ENCODE measurements around the gene GPR55. TPM values are rescaled to one million over a fixed set of nuclear protein-coding genes. Genes with fewer than 3 reads are reported as not detected.
"Not testable (repeated sequence)": the region's sequence is repeated elsewhere in the genome, so short reads cannot be mapped to it uniquely, and the experiment has no call there.

The GPR55 gene, protein sequence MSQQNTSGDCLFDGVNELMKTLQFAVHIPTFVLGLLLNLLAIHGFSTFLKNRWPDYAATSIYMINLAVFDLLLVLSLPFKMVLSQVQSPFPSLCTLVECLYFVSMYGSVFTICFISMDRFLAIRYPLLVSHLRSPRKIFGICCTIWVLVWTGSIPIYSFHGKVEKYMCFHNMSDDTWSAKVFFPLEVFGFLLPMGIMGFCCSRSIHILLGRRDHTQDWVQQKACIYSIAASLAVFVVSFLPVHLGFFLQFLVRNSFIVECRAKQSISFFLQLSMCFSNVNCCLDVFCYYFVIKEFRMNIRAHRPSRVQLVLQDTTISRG
- not detected in 2 replicates for total RNA-seq (2014; rRNA removed; shearing (Covaris generic))

DNA sequence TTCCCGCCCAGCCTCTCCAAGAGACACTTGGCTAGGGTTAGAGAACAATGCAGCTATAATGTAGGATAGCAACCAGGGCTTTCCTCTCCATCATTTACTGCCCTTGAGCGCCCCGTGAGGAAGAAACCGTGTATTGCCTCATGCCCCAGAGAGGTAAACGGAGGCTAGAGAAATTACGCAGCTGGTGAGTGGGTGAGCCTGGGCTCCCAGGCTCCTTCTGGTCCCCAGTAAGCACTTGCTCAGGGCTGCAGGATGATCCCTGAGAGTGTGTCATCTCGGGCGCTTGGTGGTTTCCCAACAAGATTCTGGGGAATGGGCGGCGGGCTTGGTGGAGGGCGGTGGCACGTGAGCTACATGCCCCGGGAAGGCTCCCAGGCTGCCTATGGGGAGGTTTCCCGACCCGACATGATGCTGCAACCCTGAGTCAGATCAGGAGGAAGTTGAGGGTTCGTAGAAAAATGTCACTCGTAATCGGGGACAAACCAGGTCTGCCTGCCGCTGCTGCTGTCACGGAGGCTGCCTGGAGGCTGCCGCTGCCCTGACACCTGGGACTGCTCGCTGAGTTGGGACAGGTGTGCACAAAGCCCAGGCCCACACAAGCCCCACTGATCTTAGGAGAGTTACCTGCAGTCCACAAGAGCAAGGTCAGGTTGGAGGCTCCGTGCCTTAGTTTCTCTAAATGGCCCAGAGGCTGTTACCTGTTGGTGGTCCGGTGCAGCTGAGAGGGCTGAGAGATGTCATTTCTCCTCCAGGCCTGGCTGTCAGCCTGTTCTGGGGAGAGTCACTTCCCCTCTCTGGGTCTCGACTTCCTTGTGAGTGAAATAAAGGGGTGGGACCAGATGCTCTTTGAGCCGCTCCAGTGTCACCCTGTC lies at the start of gene GPR55:
Gene GPR55 (minus strand): TSS at position 773 of the 872 bp plus-strand sequence. CDS start 14,280 bp downstream, outside the sequence.
- no peak for DNase-seq (ENCODE audit: low read depth)

DNA sequence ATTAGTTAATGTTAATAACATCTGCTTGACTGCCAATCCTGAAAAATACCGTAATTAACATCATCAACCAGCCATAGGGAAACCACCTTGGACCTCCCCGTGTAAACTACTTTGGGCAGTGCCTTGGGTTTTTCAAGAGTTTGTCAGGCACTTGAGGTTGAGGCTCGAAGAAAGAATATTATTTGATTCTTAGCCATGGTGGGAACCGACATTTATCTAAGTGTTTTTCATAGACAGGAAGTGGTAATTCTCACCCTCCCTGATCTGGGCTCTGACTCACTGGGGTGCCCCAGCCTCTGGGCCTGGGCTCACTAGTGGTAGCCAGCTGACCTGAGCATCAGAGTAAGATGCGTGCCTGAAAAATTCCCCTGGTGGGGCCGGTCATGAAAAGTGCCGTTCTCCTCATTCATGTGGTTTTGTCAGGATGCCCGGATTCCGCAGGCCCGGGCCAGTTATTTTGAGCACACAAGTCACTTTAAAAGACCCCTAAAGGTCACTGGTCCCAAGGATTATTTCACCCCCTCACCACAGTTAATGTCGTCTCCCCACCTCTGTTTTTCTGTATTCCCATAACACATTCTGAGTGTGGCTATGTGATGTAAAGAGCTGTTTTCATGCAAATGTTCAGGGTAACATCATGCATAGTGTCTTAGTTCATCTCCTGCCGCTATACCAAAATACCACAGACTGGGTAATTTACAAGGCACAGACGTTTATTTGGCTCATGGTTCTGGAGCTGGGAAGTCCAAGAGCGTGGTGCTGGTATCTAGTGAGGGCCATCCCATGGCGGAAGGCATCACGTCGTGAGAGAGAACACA lies 49.3 kb upstream of the GPR55 start:
- peak; percentile 92 for DNase-seq (ENCODE audit: low read depth)

DNA sequence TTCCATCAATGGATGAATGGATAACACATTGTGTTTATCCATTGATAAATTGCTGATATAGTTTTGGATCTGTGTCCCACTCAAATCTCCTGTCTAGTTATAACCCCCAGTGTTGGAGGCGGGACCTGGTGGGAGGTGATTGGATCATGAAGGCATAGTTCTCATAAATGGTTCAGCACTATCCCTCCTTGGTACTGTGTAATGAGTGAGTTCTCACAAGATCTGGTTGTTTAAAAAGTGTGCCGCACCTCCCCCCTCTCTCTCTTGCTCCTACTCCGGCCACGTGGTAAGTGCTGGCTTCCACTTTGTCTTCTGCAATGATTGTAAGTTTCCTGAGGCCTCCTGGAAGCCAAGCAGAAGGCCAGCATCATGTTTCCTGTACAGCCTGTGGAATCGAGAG lies 47.0 kb upstream of the GPR55 start:
- no peak for DNase-seq (ENCODE audit: low read depth)

DNA sequence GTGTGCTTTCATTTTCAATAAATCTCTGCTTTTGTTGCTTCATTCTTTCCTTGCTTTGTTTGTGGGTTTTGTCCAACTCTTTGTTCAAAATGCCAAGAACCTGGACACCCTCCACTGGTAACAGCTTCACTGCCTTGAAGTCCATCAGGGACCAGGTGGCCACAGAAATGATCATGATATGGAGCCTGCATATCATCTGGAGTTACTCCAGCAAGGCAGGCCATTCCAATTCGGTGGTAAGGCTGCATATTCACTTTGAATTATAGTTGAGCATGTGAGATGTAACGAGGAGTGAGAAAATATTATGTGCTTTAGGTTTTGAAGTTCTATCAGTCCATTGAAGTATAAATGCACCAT lies 44.6 kb upstream of the GPR55 start:
- no peak for DNase-seq (ENCODE audit: low read depth)

DNA sequence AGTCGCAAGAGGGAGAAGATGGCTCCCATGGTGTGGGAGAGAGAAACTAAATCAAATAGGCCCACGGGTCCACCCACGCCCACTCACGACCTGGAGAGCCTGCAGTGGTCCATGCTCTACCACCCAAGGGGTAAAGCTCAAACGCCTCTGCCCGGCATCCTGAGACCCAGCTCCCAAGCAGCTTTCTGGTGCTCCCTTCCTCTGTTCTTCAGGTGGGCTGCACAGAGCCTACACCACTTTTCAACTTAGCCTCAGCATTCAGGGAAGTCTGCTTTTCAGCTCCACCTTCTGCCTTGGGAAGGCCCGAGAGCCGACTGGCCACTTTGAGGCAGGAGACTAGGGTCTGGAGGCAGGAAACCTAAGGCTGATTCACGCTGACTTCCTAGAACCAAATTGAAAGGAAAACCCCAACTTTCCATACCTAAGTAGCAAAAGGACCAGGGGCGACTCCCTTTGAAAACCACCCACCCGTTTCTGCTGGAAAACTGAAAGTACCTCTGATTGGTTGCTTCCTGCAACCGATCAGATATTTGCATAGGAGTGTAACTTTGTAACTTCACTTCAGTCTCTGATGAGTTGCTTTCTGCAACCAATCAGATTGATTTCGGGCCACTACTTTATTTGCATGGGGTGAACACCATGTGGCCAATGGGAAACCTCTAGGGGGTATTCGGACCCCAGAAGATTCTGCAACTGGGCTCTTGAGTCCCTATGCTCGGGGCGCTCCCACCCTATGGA lies 44.0 kb upstream of the GPR55 start:
- peak; percentile 35 for DNase-seq (ENCODE audit: low read depth)

DNA sequence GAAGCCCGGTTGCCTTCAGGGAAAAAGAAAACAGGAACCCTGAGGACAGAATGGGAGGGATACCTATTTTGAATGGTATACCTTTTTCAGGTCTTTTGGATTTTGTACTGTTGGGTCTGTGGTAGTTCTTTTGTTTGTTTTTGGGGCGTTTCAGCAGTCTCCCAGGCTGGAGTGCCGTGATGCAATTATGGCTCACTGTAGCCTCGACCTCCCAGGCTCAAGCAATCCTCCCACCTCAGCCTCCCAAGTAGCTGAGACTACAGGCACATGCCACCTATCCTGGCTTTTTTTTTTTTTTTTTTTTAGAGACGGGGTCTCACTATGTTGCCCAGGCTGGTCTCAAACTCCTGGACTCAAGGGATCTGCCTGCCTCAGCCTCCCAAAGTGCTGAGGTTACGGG lies 43.3 kb upstream of the GPR55 start:
- DNase-seq (ENCODE audit: low read depth): not testable (repeated sequence)

DNA sequence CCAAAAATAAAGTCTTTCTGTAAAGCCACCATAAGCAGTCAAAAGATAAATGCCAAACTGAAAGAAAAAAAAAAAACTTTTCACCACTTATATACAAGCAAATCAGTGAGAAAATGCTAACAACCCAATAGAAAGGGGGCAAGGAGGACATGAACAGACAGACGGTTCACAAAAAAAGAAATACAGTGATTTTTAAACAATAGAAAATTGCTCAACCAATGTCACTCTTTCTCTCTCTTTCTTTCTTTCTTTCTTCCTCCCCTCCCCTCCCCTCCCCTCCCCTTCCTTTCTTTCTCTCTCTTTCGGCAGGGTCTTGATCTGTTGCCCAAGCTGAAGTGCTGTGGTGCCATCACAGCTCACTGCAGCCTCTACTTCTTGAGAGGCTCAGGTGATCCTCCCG lies 42.1 kb upstream of the GPR55 start:
- DNase-seq (ENCODE audit: low read depth): no peak

- no peak for DNase-seq (ENCODE audit: low read depth)
Measured at GRCh38 chr2:230964136-230964730, 39.2 kb upstream of the GPR55 start.

DNA sequence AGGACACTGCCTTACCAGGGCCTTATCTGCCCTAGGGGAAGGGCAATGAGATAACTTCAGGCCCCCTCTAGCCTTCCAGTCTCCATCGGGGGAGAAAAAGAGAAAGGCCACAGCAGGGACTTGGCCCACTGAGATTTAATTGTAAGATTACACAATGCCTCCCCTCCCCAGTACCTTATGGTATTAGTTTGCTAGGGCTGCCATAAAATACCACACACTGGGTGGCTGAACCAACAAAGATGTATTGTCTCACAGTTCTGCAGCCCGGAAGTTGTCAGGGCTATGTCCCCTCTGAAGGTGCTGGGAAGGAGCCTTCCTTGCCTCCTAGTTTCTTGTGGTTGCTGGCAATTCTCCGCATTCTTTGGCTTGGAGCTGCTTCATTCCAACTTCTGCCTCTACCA lies 36.0 kb upstream of the GPR55 start:
- DNase-seq (ENCODE audit: low read depth): peak; percentile 29

GRCh38 chr2:230960026-230960425 lies 35.0 kb upstream of the GPR55 start:
- no peak for DNase-seq (ENCODE audit: low read depth)

DNA sequence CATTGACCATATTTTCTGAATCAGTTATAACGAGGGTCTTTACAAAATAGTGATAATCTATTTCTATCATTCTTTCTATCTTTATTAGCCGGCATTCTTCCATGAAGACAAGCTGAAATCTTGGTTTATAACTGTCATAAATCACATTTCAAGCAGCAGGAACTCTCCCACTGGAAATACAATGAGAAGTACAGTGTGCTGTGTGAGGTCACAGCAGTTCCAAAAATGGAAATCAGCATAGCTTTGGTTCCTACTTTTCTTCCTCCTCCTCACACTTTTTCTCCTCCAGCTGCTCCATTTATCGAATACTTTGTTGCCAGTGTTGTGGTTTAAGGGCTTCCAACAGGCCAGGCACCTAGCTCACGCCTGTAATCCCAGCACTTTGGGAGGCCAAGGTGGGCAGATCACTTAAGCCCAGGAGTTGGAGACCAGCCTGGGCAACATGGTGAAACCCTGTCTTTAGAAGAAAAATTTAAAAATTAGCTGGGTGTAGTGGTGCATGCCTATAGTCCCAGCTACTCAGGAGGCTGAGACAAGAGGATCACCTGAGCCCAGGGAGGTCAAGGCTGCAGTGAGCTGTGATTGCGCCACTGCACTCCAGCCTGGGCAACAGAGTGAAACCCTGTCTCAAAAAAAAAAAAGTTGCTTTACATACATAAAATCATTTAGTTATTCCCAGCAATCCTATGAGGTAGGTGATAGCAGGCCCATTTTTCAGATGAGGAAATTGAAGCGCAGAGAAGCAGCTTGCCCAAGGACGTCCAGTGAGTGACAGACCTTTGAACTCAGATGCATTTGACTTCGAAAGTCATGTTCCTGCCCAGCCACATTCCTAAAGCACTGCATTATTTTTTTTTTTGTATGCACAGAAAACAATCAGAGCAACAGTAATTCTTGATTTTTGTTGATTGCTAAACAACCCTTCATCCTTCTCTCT lies 34.0 kb upstream of the GPR55 start:
- no peak for DNase-seq (ENCODE audit: low read depth)

- no peak for DNase-seq (ENCODE audit: low read depth)
Measured at GRCh38 chr2:230957756-230958391, 32.8 kb upstream of the GPR55 start.

DNA sequence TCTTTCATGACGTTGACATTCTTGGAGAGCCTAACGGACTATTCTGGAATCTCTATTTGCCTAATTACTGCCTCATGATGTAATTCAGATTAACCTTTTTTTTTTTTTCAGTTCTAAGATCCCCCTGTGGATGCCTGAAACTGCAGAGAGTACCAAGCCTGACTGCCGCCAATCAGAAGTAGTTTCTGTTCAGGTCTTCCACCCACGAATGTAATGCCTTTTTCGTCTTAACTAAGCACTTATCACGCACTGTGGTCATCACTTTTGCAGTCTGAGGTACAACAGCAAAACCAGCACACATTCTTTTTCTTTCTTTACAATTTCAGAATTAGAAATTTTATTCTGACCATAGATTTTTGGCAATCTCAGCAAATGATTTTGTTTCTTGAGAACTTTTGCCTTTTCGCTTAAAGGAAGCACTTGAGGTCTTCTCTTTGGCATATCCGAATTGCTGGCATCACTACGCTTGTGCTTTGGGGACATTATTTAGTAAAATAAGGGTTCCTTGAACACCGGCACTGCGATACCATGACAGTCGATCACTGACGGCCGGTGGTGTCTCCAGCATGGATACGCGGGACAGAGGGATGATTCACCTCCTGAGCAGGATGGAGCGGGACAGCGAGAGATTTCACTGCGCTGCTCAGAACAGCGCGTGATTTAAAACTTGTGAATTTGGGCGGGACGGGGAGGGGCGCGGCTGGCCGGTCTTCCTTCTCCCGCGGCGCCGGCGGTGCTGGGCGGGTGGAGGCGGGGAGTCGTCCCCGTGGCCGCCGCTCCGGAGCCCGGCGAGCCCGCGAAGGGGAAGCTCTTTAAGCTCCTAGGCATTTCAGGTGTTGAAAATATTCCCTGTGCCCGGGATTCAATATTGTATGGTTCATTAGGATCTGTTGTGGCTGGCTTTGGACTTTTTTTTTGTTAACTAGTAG lies 32.0 kb upstream of the GPR55 start:
- peak; percentile 80 for DNase-seq (ENCODE audit: low read depth)

GRCh38 chr2:230955163-230955737 lies 30.2 kb upstream of the GPR55 start:
- no peak for DNase-seq (ENCODE audit: low read depth)

DNA sequence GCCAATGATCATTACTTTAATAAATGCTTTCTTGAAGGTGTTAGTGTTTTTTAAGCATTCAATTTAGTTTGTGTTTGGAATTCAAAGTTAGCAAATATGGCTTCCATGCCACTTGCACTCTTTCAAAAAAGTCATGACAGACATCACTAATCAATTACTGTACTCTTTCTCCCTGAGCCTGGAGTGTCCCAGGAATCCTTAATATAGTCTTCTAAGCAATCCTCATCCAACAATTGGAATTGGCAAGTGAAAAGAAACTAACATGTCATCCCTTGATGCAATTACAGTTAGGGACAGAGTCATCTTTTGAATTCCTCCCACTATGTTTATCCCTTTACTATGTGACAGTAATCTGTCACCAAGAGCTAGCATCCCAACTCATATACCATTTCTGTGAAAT lies 29.7 kb upstream of the GPR55 start:
- no peak for DNase-seq (ENCODE audit: low read depth)

- no peak for DNase-seq (ENCODE audit: low read depth)
Measured at GRCh38 chr2:230953845-230954244, 28.8 kb upstream of the GPR55 start.

DNA sequence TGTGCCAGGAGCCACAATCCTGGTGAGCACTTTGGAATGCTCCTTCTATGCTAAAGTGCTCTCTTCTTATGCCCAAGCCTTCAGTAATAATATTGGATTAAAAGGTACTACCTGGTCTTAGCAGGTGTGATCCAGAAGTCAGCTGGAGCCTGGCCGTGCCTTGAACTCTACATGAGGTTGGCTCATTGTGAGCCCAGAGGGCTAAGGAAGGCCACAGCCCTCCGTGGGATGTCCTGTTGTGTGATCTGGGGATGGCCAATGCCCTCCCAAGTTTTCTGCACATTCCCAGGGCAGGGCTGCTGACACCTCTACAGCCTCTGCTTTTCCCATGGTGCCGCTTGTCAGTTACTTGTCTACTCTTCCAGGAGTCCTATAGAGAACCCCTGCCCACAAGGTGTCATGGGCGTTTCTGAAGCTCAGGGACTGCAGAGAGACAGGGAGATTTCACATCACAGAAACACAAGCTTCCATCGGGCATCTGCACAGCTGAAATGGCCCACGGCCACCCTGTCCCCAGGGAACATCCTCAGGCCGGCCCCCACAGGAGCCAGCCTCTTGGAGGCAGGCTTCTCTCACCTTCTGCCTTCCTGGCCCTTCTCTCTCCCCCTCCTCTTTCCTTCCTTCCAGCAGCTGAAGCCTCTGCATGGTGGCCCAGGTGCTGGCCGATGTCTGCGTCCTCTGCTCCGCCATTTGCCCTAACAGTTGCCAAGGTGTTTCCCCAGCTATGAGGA lies 27.3 kb upstream of the GPR55 start:
- no peak for DNase-seq (ENCODE audit: low read depth)
